ENCODE measurements around the gene NOLC1.
"Not testable (repeated sequence)": the region's sequence is repeated elsewhere in the genome, so short reads cannot be mapped to it uniquely, and the experiment has no call there.

NOLC1 gene

GRCh38 chr10:102153093-102153620 lies 968 bp downstream of the NOLC1 start:
- no peak for DNase-seq (ENCODE audit: low read depth, low spot score)

- no peak for DNase-seq (ENCODE audit: low read depth, low spot score)
These were observed 2.4 kb downstream of the NOLC1 start for GRCh38 chr10:102154466-102155116.

- no peak for DNase-seq (ENCODE audit: low read depth, low spot score)
These were observed 5.0 kb downstream of the NOLC1 start for GRCh38 chr10:102157224-102157623.

GRCh38 chr10:102159051-102159597 lies 6.9 kb downstream of the NOLC1 start:
- DNase-seq (ENCODE audit: low read depth, low spot score), result no peak

GRCh38 chr10:102159831-102160230 lies 7.6 kb downstream of the NOLC1 start:
- no peak for DNase-seq (ENCODE audit: low read depth, low spot score)

- no peak for DNase-seq (ENCODE audit: low read depth, low spot score)
These were observed 11.3 kb downstream of the NOLC1 start for GRCh38 chr10:102163342-102163989.

- no peak for DNase-seq (ENCODE audit: low read depth, low spot score)
These were observed 15.7 kb downstream of the NOLC1 start for GRCh38 chr10:102167861-102168260.

GRCh38 chr10:102170602-102171001 lies 18.4 kb downstream of the NOLC1 start:
- DNase-seq (ENCODE audit: low read depth, low spot score), result no peak

GRCh38 chr10:102172288-102172687 lies 20.1 kb downstream of the NOLC1 start:
- no peak for DNase-seq (ENCODE audit: low read depth, low spot score)

GRCh38 chr10:102175415-102175814 lies 23.2 kb downstream of the NOLC1 start:
- DNase-seq (ENCODE audit: low read depth, low spot score), result no peak

GRCh38 chr10:102184606-102185005 lies 32.4 kb downstream of the NOLC1 start:
- DNase-seq (ENCODE audit: low read depth, low spot score), result no peak

- DNase-seq (ENCODE audit: low read depth, low spot score), result no peak
These were observed 33.1 kb downstream of the NOLC1 start for GRCh38 chr10:102185272-102185671.

- DNase-seq (ENCODE audit: low read depth, low spot score), result no peak
These were observed 33.8 kb downstream of the NOLC1 start for GRCh38 chr10:102185811-102186527.

GRCh38 chr10:102188298-102188940 lies 36.2 kb downstream of the NOLC1 start:
- no peak for DNase-seq (ENCODE audit: low read depth, low spot score)

GRCh38 chr10:102188941-102189898 lies 37.0 kb downstream of the NOLC1 start:
- not testable (repeated sequence) for DNase-seq (ENCODE audit: low read depth, low spot score)

- DNase-seq (ENCODE audit: low read depth, low spot score), result no peak
These were observed 39.8 kb downstream of the NOLC1 start for GRCh38 chr10:102191956-102192355.

- DNase-seq (ENCODE audit: low read depth, low spot score), result no peak
These were observed 43.2 kb downstream of the NOLC1 start for GRCh38 chr10:102195296-102195870.

GRCh38 chr10:102196893-102197292 lies 44.7 kb downstream of the NOLC1 start:
- DNase-seq (ENCODE audit: low read depth, low spot score), result no peak

GRCh38 chr10:102198027-102198426 lies 45.8 kb downstream of the NOLC1 start:
- no peak for DNase-seq (ENCODE audit: low read depth, low spot score)
